PC-9 (cell line): ENCODE results near the gene ASPA. TPM values are rescaled to one million over a fixed set of nuclear protein-coding genes. Genes with fewer than 3 reads are reported as not detected.

Experiments used
- BruUV-seq: library from RNA; stranded (reverse); fragments of 400-500 nt; replicated peaks from 2 replicates; lab custom pipeline; 2021; lab: Mats Ljungman, UMichigan
- CTCF ChIA-PET: fragments of 300-600 bp; sonication (Branson Sonifier 250); formaldehyde crosslinking; loops from one replicate; lab custom pipeline; 2022; ENCODE audit warnings: antibody characterized with exemption; lab: Charles Lee
- POLR2A ChIA-PET: fragments of 300-600 bp; sonication (Branson Sonifier 250); formaldehyde crosslinking; loops from one replicate; lab custom pipeline; 2022; ENCODE audit warnings: antibody characterized with exemption; ENCODE audit not compliant: unreplicated experiment; lab: Charles Lee
- DNase-seq, 2 experiments: peaks; one replicate each; pipeline versions ENCODE4 v3.0.0 to v3.0.0-alpha.2; 2015 to 2022; ENCODE audit warnings: mixed read lengths in 1 of 2
- H2AFZ ChIP-seq: fragments of 200-600 bp; sonication (generic); 2 replicates; pipeline ENCODE4 v1.8.1; 2017; ENCODE audit warnings: antibody characterized with exemption
- H3F3A ChIP-seq: fragments of 200-600 bp; sonication (generic); 2 replicates; pipeline ENCODE4 v1.8.1; 2017; ENCODE audit warnings: antibody characterized with exemption, mild to moderate bottlenecking, low read depth; ENCODE audit not compliant: insufficient read depth
- H3K27ac ChIP-seq: fragments of 200-600 bp; sonication (generic); 2 replicates; pipeline ENCODE4 v1.6.1; 2016; ENCODE audit warnings: mixed run types
- H3K27me3 ChIP-seq: fragments of 200-600 bp; sonication (generic); 2 replicates; pipeline ENCODE4 v1.6.1; 2016; ENCODE audit warnings: low read depth, mixed run types; ENCODE audit not compliant: insufficient read depth
- H3K36me3 ChIP-seq: fragments of 200-600 bp; sonication (generic); 2 replicates; pipeline ENCODE4 v1.6.1; 2016; ENCODE audit warnings: low read depth, mixed run types
- H3K4me1 ChIP-seq: fragments of 200-600 bp; sonication (generic); replicated peaks from 2 replicates; pipeline ENCODE4 v1.6.1; 2016; ENCODE audit warnings: mixed run types; ENCODE audit not compliant: insufficient read depth
- H3K4me2 ChIP-seq: fragments of 200-600 bp; sonication (generic); 2 replicates; pipeline ENCODE4 v1.6.1; 2017; ENCODE audit warnings: mixed run types
- H3K4me3 ChIP-seq: fragments of 200-600 bp; sonication (generic); 2 replicates; pipeline ENCODE4 v1.6.1; 2016; ENCODE audit warnings: mixed run types
- H3K79me2 ChIP-seq: fragments of 200-600 bp; sonication (generic); 2 replicates; pipeline ENCODE4 v1.6.1; 2017; ENCODE audit warnings: low read depth, mixed run types
- H3K9me2 ChIP-seq: fragments of 200-600 bp; sonication (generic); 2 replicates; pipeline ENCODE4 v1.8.1; 2017; ENCODE audit warnings: mild to moderate bottlenecking; ENCODE audit not compliant: insufficient read depth
- H3K9me3 ChIP-seq: fragments of 200-600 bp; sonication (generic); 2 replicates; pipeline ENCODE4 v1.8.1; 2016; ENCODE audit warnings: low read depth; ENCODE audit not compliant: insufficient read depth
- H4K20me1 ChIP-seq: fragments of 200-600 bp; sonication (generic); 2 replicates; pipeline ENCODE4 v1.8.1; 2017; ENCODE audit not compliant: insufficient read depth
- EZH2 ChIP-seq: fragments of 200-600 bp; sonication (generic); IDR thresholded peaks from 2 replicates; pipeline ENCODE4 v1.8.0; 2017; ENCODE audit warnings: antibody characterized with exemption, low read depth
- intact Hi-C: fragments of 100-400 bp; cut with micrococcal nuclease; formaldehyde crosslinking; loops from one replicate; pipeline ENCODE4 v1.10.0; 2022; ENCODE audit not compliant: unreplicated experiment
- total RNA-seq: library from RNA; stranded (reverse); gene quantifications from 2 replicates; pipeline ENCODE4 v1.2.3, GENCODE V29; 2021
- TF ChIP-seq, protein P1 (sequence below): fragments of 200-600 bp; sonication (generic); conservative IDR thresholded peaks from 2 replicates; pipeline ENCODE4 v1.6.1; 2017; ENCODE audit warnings: mixed run types, antibody characterized with exemption, mild to moderate bottlenecking, moderate library complexity

Gene ASPA
- total RNA-seq, 1 experiment from 2014 or later, result not detected

GRCh38 chr17:3472137-3472536 lies 3.7 kb upstream of the ASPA start:
- H3K27me3 ChIP-seq, result peaks cover 95% of the 10 kb centered on the region
- H4K20me1 ChIP-seq, result no peaks in the 10 kb centered on the region
- ChIA-PET CTCF (no interaction called here), POLR2A (no interaction called here)
- no peak overlapping the region for H3K4me2 ChIP-seq
- DNase-seq, result no peak
- intact Hi-C loops, result no loop called here
- H3K9me2 ChIP-seq, result no peaks in the 10 kb centered on the region; the same call in 1 of the 2 replicates
- no peaks in the 10 kb centered on the region for H3K4me1 ChIP-seq
- H3K36me3 ChIP-seq, result no peaks in the 10 kb centered on the region
- H3K4me3 ChIP-seq, result no peak overlapping the region
- no peak for TF ChIP-seq EZH2
- TF ChIP-seq, protein P1, sequence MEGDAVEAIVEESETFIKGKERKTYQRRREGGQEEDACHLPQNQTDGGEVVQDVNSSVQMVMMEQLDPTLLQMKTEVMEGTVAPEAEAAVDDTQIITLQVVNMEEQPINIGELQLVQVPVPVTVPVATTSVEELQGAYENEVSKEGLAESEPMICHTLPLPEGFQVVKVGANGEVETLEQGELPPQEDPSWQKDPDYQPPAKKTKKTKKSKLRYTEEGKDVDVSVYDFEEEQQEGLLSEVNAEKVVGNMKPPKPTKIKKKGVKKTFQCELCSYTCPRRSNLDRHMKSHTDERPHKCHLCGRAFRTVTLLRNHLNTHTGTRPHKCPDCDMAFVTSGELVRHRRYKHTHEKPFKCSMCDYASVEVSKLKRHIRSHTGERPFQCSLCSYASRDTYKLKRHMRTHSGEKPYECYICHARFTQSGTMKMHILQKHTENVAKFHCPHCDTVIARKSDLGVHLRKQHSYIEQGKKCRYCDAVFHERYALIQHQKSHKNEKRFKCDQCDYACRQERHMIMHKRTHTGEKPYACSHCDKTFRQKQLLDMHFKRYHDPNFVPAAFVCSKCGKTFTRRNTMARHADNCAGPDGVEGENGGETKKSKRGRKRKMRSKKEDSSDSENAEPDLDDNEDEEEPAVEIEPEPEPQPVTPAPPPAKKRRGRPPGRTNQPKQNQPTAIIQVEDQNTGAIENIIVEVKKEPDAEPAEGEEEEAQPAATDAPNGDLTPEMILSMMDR, result no peak
- H3K27ac ChIP-seq, result no peak overlapping the region
- H3K9me3 ChIP-seq, result no peaks in the 10 kb centered on the region
- no peak overlapping the region for H2AFZ ChIP-seq
- H3K79me2 ChIP-seq, result no peaks in the 10 kb centered on the region
- BruUV-seq, result no TSS peak
- H3F3A ChIP-seq, result no peaks in the 10 kb centered on the region

DNA sequence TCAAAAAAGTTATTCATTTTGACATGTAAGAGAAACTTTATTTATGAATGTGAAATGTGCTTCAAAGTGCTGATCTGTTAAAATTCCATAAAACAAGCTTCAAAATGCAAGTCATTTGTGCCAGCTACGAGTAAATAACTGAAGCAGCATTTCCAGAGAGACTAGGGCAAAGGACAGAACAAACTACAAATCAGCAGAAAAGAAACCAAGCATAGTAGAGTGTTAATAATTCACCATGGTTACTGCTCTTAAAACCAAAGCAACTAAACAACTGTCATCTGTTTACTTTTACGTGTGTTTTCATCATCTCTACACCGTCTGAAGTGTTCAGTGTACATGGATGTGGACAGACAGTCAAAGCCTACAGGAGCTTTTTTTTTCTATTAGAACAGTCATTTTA lies 1.6 kb upstream of the ASPA start:
- CTCF ChIA-PET, result no interaction called here
- Histone ChIP-seq H3K36me3 (no peaks in the 10 kb centered on the region), H2AFZ (no peak overlapping the region), H3K79me2 (no peaks in the 10 kb centered on the region), H3K27me3 (peaks cover 99% of the 10 kb centered on the region), H3K9me2 (no peaks in the 10 kb centered on the region), H3K4me2 (no peak overlapping the region), H3K27ac (no peak overlapping the region), H4K20me1 (no peaks in the 10 kb centered on the region), H3K4me3 (no peak overlapping the region), H3F3A (no peaks in the 10 kb centered on the region), H3K9me3 (no peaks in the 10 kb centered on the region), H3K4me1 (no peaks in the 10 kb centered on the region)
- POLR2A ChIA-PET, result no interaction called here
- no peak for DNase-seq
- TF ChIP-seq, protein P1, result no peak
- no TSS peak for BruUV-seq
- intact Hi-C loops, result no loop called here

DNA sequence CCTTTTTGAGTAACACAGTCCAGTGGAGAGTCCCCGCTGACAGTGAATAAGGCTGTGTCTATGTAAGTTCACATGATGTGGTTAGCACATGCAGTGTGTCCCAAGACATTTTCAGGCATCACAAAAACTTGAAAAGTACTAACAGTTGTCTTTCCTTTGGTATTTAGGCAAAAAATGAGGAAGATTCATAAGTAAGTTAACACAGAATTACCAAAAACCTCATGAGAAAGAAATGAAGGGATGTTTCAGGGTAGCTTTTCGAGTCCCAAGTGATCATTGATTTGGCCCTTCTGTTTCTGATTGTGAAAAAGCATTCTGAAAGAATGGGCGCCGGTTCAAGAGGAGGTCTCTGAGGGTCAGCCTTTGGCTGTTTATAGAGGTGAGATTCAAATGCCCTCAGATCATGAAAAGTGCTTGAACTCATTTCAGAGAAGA lies 529 bp upstream of the ASPA start:
- intact Hi-C loops, result no loop called here
- DNase-seq, result no peak
- Histone ChIP-seq H3K4me1 (no peaks in the 10 kb centered on the region), H3K36me3 (no peaks in the 10 kb centered on the region), H3K4me3 (no peak overlapping the region), H3K9me2 (no peaks in the 10 kb centered on the region), H3K79me2 (no peaks in the 10 kb centered on the region), H3K4me2 (no peak overlapping the region), H3K27me3 (peaks cover 99% of the 10 kb centered on the region), H4K20me1 (no peaks in the 10 kb centered on the region), H2AFZ (no peak overlapping the region), H3K9me3 (no peaks in the 10 kb centered on the region), H3F3A (no peaks in the 10 kb centered on the region), H3K27ac (no peak overlapping the region)
- POLR2A ChIA-PET, result no interaction called here
- CTCF ChIA-PET, result no interaction called here
- TF ChIP-seq EZH2, result no peak
- TF ChIP-seq, protein P1, result no peak
- no TSS peak for BruUV-seq
